ENCODE results near the gene SNX25.
"Not testable (repeated sequence)": the region's sequence is repeated elsewhere in the genome, so short reads cannot be mapped to it uniquely, and the experiment has no call there.

The SNX25 gene

GRCh38 chr4:185209031-185209851 lies at the start of gene SNX25:
TSS of gene SNX25 (plus strand) at chr4:185209598. CDS start at chr4:185209827, 229 bp downstream.
- DNase-seq: peak; percentile 84

GRCh38 chr4:185165605-185166063 lies 43.8 kb upstream of the SNX25 start:
- DNase-seq: no peak

- no peak for DNase-seq
Observed at GRCh38 chr4:185167234-185167633, 42.2 kb upstream of the SNX25 start.

- no peak for DNase-seq
Observed at GRCh38 chr4:185171373-185172071, 37.9 kb upstream of the SNX25 start.

GRCh38 chr4:185179488-185179887 lies 29.9 kb upstream of the SNX25 start:
- no peak for DNase-seq

GRCh38 chr4:185182239-185182638 lies 27.2 kb upstream of the SNX25 start:
- DNase-seq: no peak

GRCh38 chr4:185183622-185184281 lies 25.6 kb upstream of the SNX25 start:
- DNase-seq: peak; percentile 79

- no peak for DNase-seq
Observed at GRCh38 chr4:185186769-185187168, 22.6 kb upstream of the SNX25 start.

- no peak for DNase-seq
Observed at GRCh38 chr4:185189606-185190305, 19.6 kb upstream of the SNX25 start.

- DNase-seq: no peak
Observed at GRCh38 chr4:185190306-185190856, 19.0 kb upstream of the SNX25 start.

GRCh38 chr4:185192059-185192458 lies 17.3 kb upstream of the SNX25 start:
- no peak for DNase-seq

GRCh38 chr4:185194924-185195888 lies 14.2 kb upstream of the SNX25 start:
- no peak for DNase-seq

- DNase-seq: no peak
Observed at GRCh38 chr4:185196437-185196836, 13.0 kb upstream of the SNX25 start.

GRCh38 chr4:185198189-185198588 lies 11.2 kb upstream of the SNX25 start:
- not testable (repeated sequence) for DNase-seq

GRCh38 chr4:185201977-185202962 lies 7.1 kb upstream of the SNX25 start:
- no peak for DNase-seq

GRCh38 chr4:185202984-185203485 lies 6.4 kb upstream of the SNX25 start:
- DNase-seq: no peak

GRCh38 chr4:185203486-185204237 lies 5.7 kb upstream of the SNX25 start, which contains the start of gene CFAP97:
TSS of gene CFAP97 (minus strand) at chr4:185204000. CDS start at chr4:185191196, 12,804 bp downstream.
- peak; percentile 61 for DNase-seq

- peak; percentile 28 for DNase-seq
Observed at GRCh38 chr4:185204238-185204910, 5.0 kb upstream of the SNX25 start.

Data from NCI-H2171 treated with DMSO at 0.1 percent for 48 hours (cell line).